Endothelial cell of umbilical vein (primary cell): ENCODE measurements around the gene PPIL1. TPM values are rescaled to one million over a fixed set of nuclear protein-coding genes. Genes with fewer than 3 reads are reported as not detected.

Experiments used
- BruUV-seq: library from RNA; stranded (reverse); fragments of 400-500 nt; replicated peaks from 2 replicates; lab custom pipeline; 2021; lab: Mats Ljungman, UMichigan
- CTCF ChIA-PET: fragments of 300-600, 350-600 bp; sonication (Branson Sonifier 250); formaldehyde crosslinking; loops from one replicate; lab custom pipeline; 2021; ENCODE audit warnings: antibody characterized with exemption, inconsistent platforms; lab: Charles Lee
- POLR2A ChIA-PET: fragments of 300-600, 350-600 bp; sonication (Branson Sonifier 250); formaldehyde crosslinking; loops from one replicate; lab custom pipeline; 2021; ENCODE audit warnings: antibody characterized with exemption, inconsistent platforms; lab: Charles Lee
- DNase-seq: peaks from one replicate; pipeline ENCODE4 v3.0.0-alpha.2; 2011; ENCODE audit warnings: low read depth, low spot score
- FAIRE-seq: peaks from 2 replicates; lab custom pipeline; 2011; peaks lifted over from hg19 to GRCh38; lab: Jason Lieb, UNC
- H2AFZ ChIP-seq: 2 replicates; pipeline ENCODE4 v1.6.0; 2012; ENCODE audit warnings: low read depth, low read length, control low read depth, inconsistent platforms
- H3K27ac ChIP-seq: 2 replicates; pipeline ENCODE4 v1.5.1; 2011; ENCODE audit warnings: low read depth, mild to moderate bottlenecking, control low read depth, low read length, moderate library complexity; ENCODE audit not compliant: insufficient read depth
- H3K27me3 ChIP-seq, 2 experiments: 2 replicates each; pipeline versions ENCODE4 v1.6.0 to v1.6.1; 2011; ENCODE audit warnings: low read length in 2 of 2, mixed read lengths in 1 of 2; ENCODE audit not compliant: control insufficient read depth in 2 of 2, insufficient read depth in 2 of 2
- H3K36me3 ChIP-seq, 2 experiments: 2 replicates in 1 of 2; 3 replicates in 1 of 2; pipeline ENCODE4 v1.5.1; 2011; ENCODE audit warnings: low read length in 2 of 2, mild to moderate bottlenecking in 1 of 2, moderate library complexity in 1 of 2; ENCODE audit not compliant: control insufficient read depth in 2 of 2, insufficient read depth in 2 of 2; ENCODE audit errors: extremely low read depth in 1 of 2
- H3K4me1 ChIP-seq: 3 replicates; pipeline ENCODE4 v1.5.1; 2011; ENCODE audit warnings: mild to moderate bottlenecking, low read length; ENCODE audit not compliant: control insufficient read depth, insufficient read depth; ENCODE audit errors: extremely low read depth
- H3K4me2 ChIP-seq: 2 replicates; pipeline ENCODE4 v1.6.1; 2011; ENCODE audit warnings: low read length, control low read depth, mixed read lengths; ENCODE audit not compliant: insufficient read depth
- H3K4me3 ChIP-seq, 3 experiments: fragments of 200-600 bp in 1 of 3; sonication (generic), shearing (Covaris generic) in 1 of 3; replicated peaks in 1 of 3; 2 replicates each; pipeline ENCODE4 v1.5.1; 2011 to 2016; ENCODE audit warnings: control low read depth in 3 of 3, low read length in 3 of 3, mild to moderate bottlenecking in 2 of 3, inconsistent platforms in 1 of 3, low read depth in 1 of 3, moderate library complexity in 1 of 3; ENCODE audit not compliant: insufficient read depth in 1 of 3
- H3K79me2 ChIP-seq: 2 replicates; pipeline ENCODE4 v1.6.0; 2012; ENCODE audit warnings: low read length, inconsistent platforms; ENCODE audit not compliant: control insufficient read depth, insufficient read depth
- H3K9ac ChIP-seq: replicated peaks from 2 replicates; pipeline ENCODE3; 2011; ENCODE audit warnings: low read length, control low read depth; ENCODE audit not compliant: insufficient read depth; ENCODE audit errors: extremely low read depth
- H3K9me1 ChIP-seq: replicated peaks from 3 replicates; pipeline ENCODE4 v1.6.0; 2011; ENCODE audit warnings: mild to moderate bottlenecking, low read length; ENCODE audit not compliant: control insufficient read depth, insufficient read depth; ENCODE audit errors: extremely low read depth
- H3K9me3 ChIP-seq: replicated peaks from 2 replicates; pipeline ENCODE4 v1.5.1; 2012; ENCODE audit warnings: low read length, inconsistent platforms; ENCODE audit not compliant: control insufficient read depth, insufficient read depth
- H4K20me1 ChIP-seq: replicated peaks from 2 replicates; pipeline ENCODE3; 2011; ENCODE audit warnings: mild to moderate bottlenecking, low read length; ENCODE audit not compliant: control insufficient read depth, insufficient read depth; ENCODE audit errors: extremely low read depth
- CTCF ChIP-seq, 2 donors: IDR thresholded peaks; 1 replicate in 1 of 2; 2 replicates in 1 of 2; pipeline ENCODE4 v1.5.1; 2011; ENCODE audit warnings: low read length in 2 of 2, mild to moderate bottlenecking in 2 of 2, moderate library complexity in 2 of 2, control low read depth in 1 of 2, inconsistent platforms in 1 of 2, low read depth in 1 of 2; ENCODE audit not compliant: insufficient read depth in 1 of 2; ENCODE audit errors: extremely low read depth in 1 of 2
- EZH2 ChIP-seq: IDR thresholded peaks from 2 replicates; pipeline ENCODE4 v1.6.1; 2012; ENCODE audit warnings: borderline replicate concordance, low read depth, mild to moderate bottlenecking, moderate library complexity, low read length, inconsistent platforms; ENCODE audit not compliant: severe bottlenecking
- FOS ChIP-seq: IDR thresholded peaks from 2 replicates; pipeline ENCODE4 v1.6.1; 2011; ENCODE audit warnings: mild to moderate bottlenecking, low read length, moderate library complexity, borderline replicate concordance; ENCODE audit not compliant: insufficient read depth
- GATA2 ChIP-seq: IDR thresholded peaks from 2 replicates; pipeline ENCODE4 v1.7.0; 2011; ENCODE audit warnings: low read depth, mild to moderate bottlenecking, moderate library complexity, mixed read lengths, low read length; ENCODE audit not compliant: insufficient read length, insufficient read depth
- JUN ChIP-seq: IDR thresholded peaks from 2 replicates; pipeline ENCODE4 v1.6.1; 2011; ENCODE audit warnings: borderline replicate concordance, low read depth; ENCODE audit not compliant: insufficient read length, insufficient read depth
- MAX ChIP-seq: IDR thresholded peaks from 2 replicates; pipeline ENCODE4 v1.6.1; 2011; ENCODE audit not compliant: insufficient read depth, insufficient read length
- MYC ChIP-seq: IDR thresholded peaks from one replicate; pipeline ENCODE4 v1.6.1; 2011; ENCODE audit warnings: mild to moderate bottlenecking, low read depth, low read length
- POLR2A ChIP-seq: IDR thresholded peaks from 2 replicates; pipeline ENCODE4 v1.6.1; 2012; ENCODE audit warnings: low read depth, mild to moderate bottlenecking, control low read depth, low read length
- POLR2AphosphoS5 ChIP-seq: IDR thresholded peaks from 2 replicates; pipeline ENCODE4 v1.6.1; 2012; ENCODE audit warnings: low read depth, mild to moderate bottlenecking, control low read depth, low read length, moderate library complexity; ENCODE audit not compliant: insufficient read depth
- dilution Hi-C: fragments of 300-500 bp; cut with MboI; formaldehyde crosslinking; loops from one replicate; pipeline ENCODE4 v1.15.0; 2019; ENCODE audit warnings: low sequenced_read_pairs; ENCODE audit not compliant: extremely low pct_ligation_motif_present
- intact Hi-C: fragments of 100-400 bp; cut with micrococcal nuclease; formaldehyde crosslinking; loops from one replicate; pipeline ENCODE4 v1.10.0; 2022
- polyA plus RNA-seq, 4 experiments: library from polyadenylated mRNA; depleted of rRNA in 3 of 4; stranded (reverse) in 3 of 4; unstranded in 1 of 4; fragments of >200 nt; gene quantifications; 2 replicates each; pipeline versions ENCODE4 v1.2.1 to v1.2.3, GENCODE V29; 2011 to 2012; ENCODE audit warnings: missing spikeins in 1 of 4
- total RNA-seq: library from RNA; stranded (reverse); gene quantifications from 2 replicates; pipeline ENCODE4 v1.2.3, GENCODE V29; 2021

The PPIL1 gene
- total and polyA plus RNA-seq, 2 donors (not counting 3 experiments of a cell fraction or from before 2014, with no cell fraction given), result 28.6 to 35.6 TPM

GRCh38 chr6:36845233-36845632, 29.4 kb downstream of the PPIL1 start:
- ChIA-PET POLR2A (no interaction called here), CTCF (no interaction called here)
- H3K4me1 ChIP-seq, result peaks cover 23% of the 10 kb centered on the region
- H4K20me1 ChIP-seq, result no peaks in the 10 kb centered on the region
- no peak overlapping the region for H2AFZ ChIP-seq
- H3K36me3 ChIP-seq, result no peaks in the 10 kb centered on the region
- DNase-seq, result no peak
- intact Hi-C loops (no loop called here), dilution Hi-C loops (no loop called here)
- no peaks in the 10 kb centered on the region for H3K27me3 ChIP-seq
- no peaks in the 10 kb centered on the region for H3K9me3 ChIP-seq
- no TSS peak for BruUV-seq
- FAIRE-seq, result no peak
- TF ChIP-seq POLR2AphosphoS5 (no peak), MAX (no peak)
- H3K4me2 ChIP-seq, result no peak overlapping the region
- no peak overlapping the region for H3K9ac ChIP-seq
- H3K27ac ChIP-seq, result no peak overlapping the region
- H3K9me1 ChIP-seq, result no peaks in the 10 kb centered on the region
- H3K4me3 ChIP-seq, result no peak overlapping the region
- no peaks in the 10 kb centered on the region for H3K79me2 ChIP-seq

GRCh38 chr6:36844232-36845170, 30.1 kb downstream of the PPIL1 start:
- peaks cover 25% of the 10 kb centered on the region for H3K4me1 ChIP-seq
- dilution Hi-C loops, result no loop called here
- no peak overlapping the region for H3K4me3 ChIP-seq
- no peak overlapping the region for H3K9ac ChIP-seq
- TF ChIP-seq CTCF (IDR thresholded peaks at IDR 0.05; ENCODE audit: extremely low read depth in 1 of 2, insufficient read depth in 1 of 2, low read depth in 1 of 2, low read length in 2 of 2) (no peak), POLR2AphosphoS5 (no peak), FOS (no peak), JUN (no peak), MYC (no peak), MAX (no peak), GATA2 (no peak), POLR2A (no peak), EZH2 (no peak)
- intact Hi-C loops, result no loop called here
- no TSS peak for BruUV-seq
- H2AFZ ChIP-seq, result no peak overlapping the region
- FAIRE-seq (no peak), DNase-seq (no peak)
- no peaks in the 10 kb centered on the region for H3K79me2 ChIP-seq
- ChIA-PET POLR2A (no interaction called here), CTCF (interaction anchor here (1.1 to 2.3 kb wide), 5 partner anchors 8 to 62 kb away, joined by 3 to 9 read pairs (median 4); no protein-coding TSS in a partner anchor)
- no peak overlapping the region for H3K27ac ChIP-seq
- H3K4me2 ChIP-seq, result no peak overlapping the region
- H4K20me1 ChIP-seq, result no peaks in the 10 kb centered on the region
- no peaks in the 10 kb centered on the region for H3K9me3 ChIP-seq
- no peaks in the 10 kb centered on the region for H3K27me3 ChIP-seq
- H3K9me1 ChIP-seq, result no peaks in the 10 kb centered on the region
- no peaks in the 10 kb centered on the region for H3K36me3 ChIP-seq
